NOMO-1 treated with DMSO at 0.1 percent for 48 hours (cell line): ENCODE results near the gene RCAN1.

Experiments used
- DNase-seq: peaks from one replicate; lab custom pipeline; 2025; ENCODE audit not compliant: unreplicated experiment; lab: John Stamatoyannopoulos, UW

Gene RCAN1

GRCh38 chr21:34614628-34615486 is at the start of gene RCAN1:
Gene RCAN1, minus strand, starts transcription at chr21:34615113. Its CDS starts 102 bp downstream, at chr21:34615011.
- peak; percentile 96 for DNase-seq

DNA sequence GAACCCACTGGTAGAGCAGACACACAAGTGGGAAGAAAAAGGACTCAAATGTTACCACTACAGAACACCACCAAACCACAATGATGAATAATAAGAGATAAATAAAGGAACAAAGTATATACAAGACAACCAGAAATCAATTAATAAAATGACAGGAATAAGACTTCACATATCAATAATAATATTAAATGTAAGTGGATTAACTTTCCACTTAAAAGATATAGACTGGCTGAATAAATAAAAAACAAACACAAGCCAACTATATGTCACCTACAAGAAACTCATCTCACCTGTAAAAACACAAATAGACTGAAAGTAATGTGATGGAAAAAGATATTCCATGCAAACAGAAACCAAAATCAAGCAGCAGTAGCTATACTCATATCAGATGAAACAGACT is 46.9 kb upstream of the RCAN1 start:
- no peak for DNase-seq

GRCh38 chr21:34653522-34653921 is 38.6 kb upstream of the RCAN1 start:
- DNase-seq = no peak

DNA sequence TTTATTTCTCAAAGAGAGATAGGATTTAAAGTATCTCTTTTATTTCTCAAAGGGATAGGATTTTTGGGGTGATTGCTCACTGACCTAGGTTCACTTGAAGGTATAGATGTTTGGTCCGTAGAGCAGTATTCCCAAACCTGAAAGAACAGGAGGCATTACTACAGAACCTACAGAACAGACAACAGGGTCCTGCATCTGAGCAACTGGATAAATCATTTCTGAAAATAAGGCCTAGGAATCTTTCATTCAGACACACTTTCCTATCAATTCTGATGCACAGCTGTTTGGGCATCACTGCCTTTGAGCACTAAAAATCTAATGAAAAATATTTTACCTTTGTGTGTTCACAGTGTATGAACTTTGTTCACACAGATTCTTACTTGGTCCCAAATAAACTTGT is 36.7 kb upstream of the RCAN1 start:
- DNase-seq = no peak

DNA sequence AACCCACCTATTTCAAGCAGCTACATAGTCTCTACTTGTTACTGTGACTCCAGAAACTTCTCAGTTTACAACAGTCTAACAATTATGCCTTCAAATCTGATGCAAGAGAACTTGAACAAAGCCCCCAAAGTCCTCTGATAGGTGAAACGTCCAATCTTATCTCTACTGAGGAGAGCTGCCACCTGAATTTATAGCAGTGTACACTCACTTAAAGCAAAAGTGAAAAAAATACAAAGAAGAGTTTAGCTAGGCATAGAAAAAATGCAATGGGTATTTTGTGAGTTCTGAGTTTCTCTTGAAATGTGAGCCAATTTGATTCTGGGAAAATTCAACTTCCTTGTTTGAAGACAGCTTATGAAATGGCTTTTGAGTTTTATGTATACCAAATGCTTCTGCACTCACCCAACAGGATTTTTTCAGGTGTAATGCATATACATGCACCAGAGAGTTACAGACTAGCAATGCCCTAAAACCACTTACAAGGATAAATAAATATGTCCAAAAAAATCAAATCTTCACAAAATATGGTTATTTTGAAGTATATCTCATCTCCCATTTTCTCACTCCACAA is 36.0 kb upstream of the RCAN1 start:
- no peak for DNase-seq

DNA sequence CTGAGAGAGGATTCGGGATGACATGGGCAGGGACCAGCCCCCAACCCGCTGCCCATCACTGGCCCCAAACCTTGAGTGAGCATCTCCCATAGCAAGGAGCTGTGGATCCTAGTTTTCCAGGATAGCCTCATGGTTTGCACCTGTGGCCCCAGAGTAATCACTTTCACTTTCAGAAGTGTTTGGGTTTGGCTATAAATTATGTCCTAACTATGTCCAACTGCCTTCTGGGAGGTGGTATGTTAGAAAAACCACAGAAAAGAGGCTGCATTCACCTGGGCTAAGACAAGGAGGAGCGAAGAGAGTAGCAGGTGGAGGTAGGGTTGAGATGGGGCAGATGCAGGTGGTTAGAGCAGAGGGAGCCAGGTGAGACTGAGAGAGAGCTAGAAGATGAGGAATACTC is 34.5 kb upstream of the RCAN1 start:
- no peak for DNase-seq

GRCh38 chr21:34648739-34649297 is 33.9 kb upstream of the RCAN1 start:
- no peak for DNase-seq

DNA sequence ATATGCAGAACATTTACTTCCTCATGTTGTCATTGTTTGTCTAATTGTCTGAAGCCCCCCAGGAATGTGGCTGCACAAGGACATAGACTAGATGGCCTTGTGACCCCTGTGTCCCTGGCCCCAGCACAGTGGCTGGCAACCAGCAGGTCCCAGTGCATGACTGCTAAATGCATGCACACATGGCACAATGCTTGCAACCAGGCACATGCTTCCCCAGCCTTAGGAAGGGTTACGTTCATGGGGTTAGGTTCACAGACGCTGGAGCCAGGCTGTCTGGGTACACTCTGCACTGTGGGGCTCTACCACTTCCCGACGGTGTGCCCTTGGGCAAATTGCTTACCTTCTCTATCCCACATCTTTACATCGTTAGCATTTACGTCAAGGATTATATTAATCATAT is 32.6 kb upstream of the RCAN1 start:
- DNase-seq = no peak

GRCh38 chr21:34644825-34645224 is 29.9 kb upstream of the RCAN1 start:
- no peak for DNase-seq

DNA sequence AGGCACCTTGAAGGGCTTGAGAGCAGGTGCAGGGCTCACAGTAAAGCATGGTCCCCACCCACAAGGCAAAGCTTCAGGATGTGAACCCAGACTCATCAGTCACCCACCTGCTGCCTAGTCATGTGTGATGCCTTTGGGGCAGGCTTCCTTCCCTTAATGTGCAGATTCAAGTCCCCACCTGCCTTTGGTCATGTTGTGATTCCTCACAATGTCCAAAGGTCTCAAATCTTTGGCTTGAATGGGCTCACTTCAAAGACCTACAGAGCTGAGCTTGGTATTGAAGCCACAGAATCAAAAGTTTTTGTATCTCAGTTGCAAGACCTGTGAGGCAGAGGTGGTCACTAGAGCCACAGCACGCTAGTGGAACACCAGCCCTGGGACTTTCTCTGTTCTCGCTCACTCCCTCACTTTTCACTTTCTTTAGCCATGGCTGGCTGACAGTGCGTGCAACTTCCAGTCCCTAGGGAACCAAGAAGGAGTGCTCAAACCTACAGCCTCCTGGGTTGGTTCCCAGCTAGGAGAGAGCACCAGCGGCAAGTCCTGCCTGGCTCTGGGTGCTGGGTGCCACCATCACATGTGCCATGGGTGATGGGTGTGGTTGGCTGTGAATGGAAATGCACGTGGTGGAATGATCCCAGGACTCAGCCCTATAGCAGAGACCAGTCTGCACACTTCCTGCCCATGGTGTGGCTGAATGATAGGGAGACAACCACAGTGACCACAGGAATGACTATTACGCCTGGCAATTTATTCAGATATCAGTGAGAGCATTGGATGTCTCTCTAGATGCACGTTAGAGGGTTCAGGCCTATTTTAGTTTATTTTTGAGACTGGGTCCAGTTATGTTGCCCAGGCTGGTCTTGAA is 27.5 kb upstream of the RCAN1 start:
- DNase-seq = no peak

GRCh38 chr21:34640858-34641257 is 25.9 kb upstream of the RCAN1 start:
- DNase-seq = no peak

- peak; percentile 30 for DNase-seq
Observed at GRCh38 chr21:34639882-34640788, 25.2 kb upstream of the RCAN1 start.

DNA sequence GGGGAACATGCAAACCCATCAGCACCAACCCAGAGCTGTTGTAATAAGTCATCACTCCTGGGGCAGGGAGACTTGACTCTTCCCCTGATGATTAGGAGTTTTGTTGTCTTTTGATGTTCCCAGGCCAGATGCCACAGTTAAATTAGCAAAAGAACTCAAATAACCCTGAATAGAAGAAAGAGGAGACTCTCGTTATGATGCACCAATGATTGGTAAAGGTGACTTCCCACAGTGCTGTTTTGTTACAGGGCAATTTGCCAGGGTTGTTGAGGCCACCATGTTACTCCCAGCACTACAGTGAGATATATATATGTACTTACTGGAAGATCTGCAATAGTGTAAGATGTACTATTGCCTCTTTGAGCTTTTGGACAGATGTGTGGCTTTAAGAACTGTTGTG is 24.3 kb upstream of the RCAN1 start:
- DNase-seq = no peak

GRCh38 chr21:34636961-34637360 is 22.0 kb upstream of the RCAN1 start:
- DNase-seq = no peak

- DNase-seq = no peak
Observed at GRCh38 chr21:34635307-34635706, 20.4 kb upstream of the RCAN1 start.

- DNase-seq = no peak
Observed at GRCh38 chr21:34632498-34632897, 17.6 kb upstream of the RCAN1 start.

DNA sequence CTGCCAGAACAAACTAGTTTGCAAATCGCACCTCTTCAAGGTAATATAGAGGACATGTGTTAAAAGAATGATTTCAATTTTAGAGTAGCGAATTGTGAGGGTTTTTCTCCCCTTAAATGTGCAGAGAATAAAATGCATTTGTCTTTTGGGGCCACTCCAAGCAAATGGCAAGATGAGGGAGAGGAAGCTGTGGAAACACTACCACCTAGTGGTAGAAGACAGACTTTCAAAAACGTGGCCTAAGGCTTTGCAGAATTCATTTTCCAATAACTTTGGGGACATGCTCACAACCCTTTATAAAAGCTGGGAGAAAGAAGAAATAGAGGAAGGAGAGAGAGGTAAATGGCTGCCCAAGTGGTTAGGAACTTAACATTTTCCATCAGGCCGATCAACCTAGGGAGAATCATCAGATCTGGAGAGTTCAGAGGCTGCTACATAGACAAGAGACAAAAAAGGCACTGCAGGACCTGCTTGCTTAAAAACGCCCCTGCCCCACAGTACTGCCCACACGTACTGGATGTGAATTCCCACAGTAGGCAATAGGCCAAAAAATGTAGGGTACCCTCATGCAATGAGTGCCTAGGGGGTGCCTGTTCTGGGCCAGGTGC is 15.7 kb upstream of the RCAN1 start:
- DNase-seq = peak; percentile 55

DNA sequence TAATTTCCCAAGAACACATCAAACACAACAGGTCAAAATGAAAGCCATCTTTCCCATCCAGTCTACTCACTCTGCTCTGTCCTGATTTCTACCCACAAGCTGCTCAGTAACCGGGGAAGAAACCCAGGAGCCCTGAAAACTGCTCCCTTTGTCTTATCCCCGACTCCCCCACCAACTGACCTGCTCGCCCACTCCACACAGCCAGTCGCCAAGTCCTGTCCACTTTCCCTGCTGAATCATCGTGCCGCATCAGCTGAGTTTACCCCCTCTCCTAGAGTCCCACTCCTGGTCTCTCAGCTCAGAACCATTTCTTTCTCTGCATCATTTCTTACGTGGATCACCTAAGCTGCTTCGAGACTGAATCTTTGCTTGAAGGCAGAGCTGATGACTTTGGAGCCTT is 11.2 kb upstream of the RCAN1 start:
- no peak for DNase-seq

DNA sequence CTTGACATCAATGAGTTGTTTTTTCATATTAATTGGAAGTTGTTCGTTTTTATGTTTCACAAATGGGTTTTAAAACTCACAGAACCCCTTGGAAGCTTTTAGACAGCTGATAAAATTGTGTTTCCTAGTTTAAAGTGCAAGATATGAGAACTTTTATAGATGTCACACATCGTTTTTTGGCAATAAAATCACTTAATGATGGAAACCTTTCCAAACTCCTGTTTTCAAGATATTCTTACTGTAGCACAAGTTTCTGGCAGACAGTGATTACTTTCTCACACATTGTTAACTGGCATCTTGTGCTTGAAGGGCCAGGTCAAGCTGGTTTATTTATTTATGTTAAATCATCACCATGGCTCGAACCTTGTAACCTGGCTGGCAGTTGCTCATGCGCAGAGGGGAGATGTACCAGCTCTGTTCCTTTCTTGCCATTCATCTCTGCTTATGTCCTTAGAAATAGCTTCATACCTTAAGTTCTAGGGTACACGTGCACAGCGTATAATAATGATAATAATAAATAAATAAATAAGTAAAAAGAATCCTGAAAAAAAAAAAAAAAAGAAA is 10.2 kb upstream of the RCAN1 start:
- no peak for DNase-seq

GRCh38 chr21:34623516-34623915 is 8.6 kb upstream of the RCAN1 start:
- peak; percentile 47 for DNase-seq
